Left cardiac atrium (tissue), 4 donors: ENCODE data around the gene NDEL1. TPM values are rescaled to one million over a fixed set of nuclear protein-coding genes. Genes with fewer than 3 reads are reported as not detected.
A peak's percentile ranks its signal among the peaks of the same experiment; 100 is the strongest.

Experiments used
- ATAC-seq, 2 donors: fragments of 200-7000 bp; cut with Tn5 transposase; one replicate each; pipeline ENCODE4 v1.9.1; 2020; ENCODE audit warnings: mild to moderate bottlenecking in 2 of 2, moderate library complexity in 2 of 2
- DNase-seq: peaks from one replicate; pipeline ENCODE4 v3.0.0-alpha.2; 2020
- intact Hi-C, 2 donors: fragments of 100-400 bp; cut with DNase I; formaldehyde crosslinking; loops; one replicate each; pipeline versions ENCODE4 v1.14.1 to v1.15.1; 2022 to 2023
- total RNA-seq, 2 donors: library from RNA; stranded (reverse); fragmentation: NEBNext Ultra II Directional; extraction: Animal tissue kit (Norgen Biotek cat#: 25700); gene quantifications; one replicate each; pipeline ENCODE4 v1.2.1, GENCODE V29; 2021
- donor health status: DM: no; HTN: yes; CAD: no.
- donor health status: DM: no; HTN: yes; CAD: no; lungs with severe emphysema.
- donor health status: DM: yes; HTN: yes; CAD: no.
- donor health status: Dilated cardiomyopathy.

The NDEL1 gene
- total RNA-seq, 2 donors from 2014 or later: 27.8 to 48.8 TPM

DNA sequence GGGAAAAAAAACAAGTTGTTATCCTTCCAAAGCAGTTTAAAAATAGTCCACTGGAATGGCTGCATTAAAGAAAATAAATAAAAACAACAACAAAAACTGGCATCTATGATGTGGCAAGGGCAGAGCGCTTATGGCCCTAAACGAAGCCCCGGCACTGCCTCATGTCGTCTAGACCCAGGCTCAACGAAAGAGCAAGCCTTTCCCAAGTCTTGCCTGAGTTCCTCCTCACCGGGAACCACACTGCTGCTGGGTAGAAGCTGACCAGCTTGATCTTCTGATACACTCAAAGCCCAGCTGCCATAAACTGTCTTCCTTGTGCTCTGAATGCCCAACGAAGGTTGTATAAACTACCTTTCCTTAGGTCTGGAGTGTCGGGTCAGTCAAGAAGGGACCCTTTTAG lies 37.0 kb downstream of the NDEL1 start:
- ATAC-seq: no peak
- DNase-seq: no peak
- intact Hi-C loops: no loop called here

DNA sequence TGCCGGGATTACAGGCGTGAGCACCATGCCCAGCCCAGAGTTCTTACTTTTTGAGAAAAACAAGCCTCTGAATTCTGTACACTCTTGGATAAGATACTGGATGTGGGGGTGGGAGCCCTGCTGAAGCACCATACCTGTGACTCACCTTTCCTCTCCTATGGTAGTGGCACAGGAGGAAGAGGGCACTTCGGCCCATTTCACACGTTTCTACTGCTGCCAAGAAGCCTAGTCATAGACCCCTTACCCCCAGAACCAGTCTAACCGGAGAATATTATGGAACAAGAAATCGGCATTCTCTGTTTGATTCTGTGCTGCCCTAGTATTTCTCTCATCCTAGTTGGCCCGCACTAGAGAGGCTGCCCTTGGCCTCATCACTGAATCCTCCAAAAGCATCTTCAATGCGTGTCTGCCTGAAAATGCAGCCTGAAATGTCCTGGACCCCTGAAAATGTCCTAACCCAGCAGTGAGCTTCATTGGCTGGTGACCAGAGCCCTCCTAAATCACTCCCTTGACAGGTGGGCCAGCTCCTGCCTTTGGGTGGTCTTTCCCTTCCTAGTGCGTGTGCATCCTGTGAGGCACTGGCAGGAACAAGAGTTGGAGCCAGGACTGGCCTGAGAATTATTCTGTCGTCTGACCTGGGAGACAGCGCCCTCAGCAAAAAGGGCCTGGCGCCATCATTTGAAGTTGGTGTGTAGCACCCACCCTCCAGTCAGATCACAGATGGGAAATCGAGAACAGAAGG lies 37.9 kb downstream of the NDEL1 start:
- intact Hi-C loops: no loop called here
- ATAC-seq: no peak
- no peak for DNase-seq

DNA sequence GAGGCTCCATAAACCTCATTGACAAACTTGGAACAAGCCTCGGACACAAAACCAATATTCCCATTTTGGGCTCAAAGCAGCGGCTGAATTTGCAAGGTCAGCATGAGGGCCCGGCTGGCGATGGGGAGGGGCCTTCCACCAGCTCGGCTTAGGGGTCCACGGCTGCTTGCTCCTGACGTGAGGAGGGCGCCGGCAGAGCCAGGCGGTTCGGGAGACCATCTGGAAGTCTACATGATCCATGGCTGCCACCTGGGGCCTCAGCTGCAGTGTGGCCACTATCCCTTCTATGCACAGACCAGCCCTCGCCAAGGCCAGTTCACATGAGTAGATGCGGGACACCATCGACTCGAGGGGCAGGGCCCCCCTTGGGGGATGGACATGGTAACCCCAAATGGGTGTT lies 39.1 kb downstream of the NDEL1 start:
- intact Hi-C loops: no loop called here
- ATAC-seq (no peak), DNase-seq (no peak)

DNA sequence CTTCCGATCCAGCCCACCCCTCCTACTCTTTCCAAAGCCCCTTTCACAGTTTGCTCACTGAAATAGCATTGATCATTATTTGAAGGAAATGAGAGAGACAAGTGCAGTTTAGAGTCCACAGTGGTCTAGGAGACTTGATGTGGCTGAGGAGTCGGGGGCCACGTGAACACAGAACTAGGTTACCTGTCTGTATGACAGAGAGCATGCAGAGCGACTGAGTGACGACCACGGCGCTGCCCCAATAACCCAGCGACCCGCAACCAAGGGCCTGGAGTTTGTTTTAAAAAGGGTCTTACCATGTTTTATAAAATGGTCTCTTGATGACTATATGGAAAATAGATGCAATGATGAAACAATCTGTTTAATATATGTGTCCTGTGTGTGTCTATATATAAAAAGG lies 39.5 kb downstream of the NDEL1 start:
- intact Hi-C loops: no loop called here
- no peak for DNase-seq
- ATAC-seq: no peak

DNA sequence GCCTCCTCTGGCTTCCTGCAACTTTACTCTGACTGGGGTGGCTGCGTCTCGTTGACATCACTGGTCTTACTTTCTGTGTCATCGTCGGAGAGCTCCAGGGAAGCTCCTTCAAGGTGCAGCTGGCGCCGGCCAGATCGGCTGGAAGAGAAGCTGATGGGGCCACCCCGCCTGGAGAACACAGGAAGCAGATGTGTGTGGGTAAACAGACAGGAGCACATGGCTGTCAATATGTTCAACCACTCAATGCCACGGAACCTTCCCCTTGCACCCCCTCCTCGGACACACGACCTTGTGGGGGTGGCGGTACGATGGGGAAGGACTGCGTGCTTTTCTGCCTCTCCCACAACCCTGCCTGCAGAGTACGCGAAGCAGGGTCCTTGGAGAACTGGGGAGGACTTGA lies 40.1 kb downstream of the NDEL1 start:
- no peak for DNase-seq
- no peak for ATAC-seq
- intact Hi-C loops: no loop called here

DNA sequence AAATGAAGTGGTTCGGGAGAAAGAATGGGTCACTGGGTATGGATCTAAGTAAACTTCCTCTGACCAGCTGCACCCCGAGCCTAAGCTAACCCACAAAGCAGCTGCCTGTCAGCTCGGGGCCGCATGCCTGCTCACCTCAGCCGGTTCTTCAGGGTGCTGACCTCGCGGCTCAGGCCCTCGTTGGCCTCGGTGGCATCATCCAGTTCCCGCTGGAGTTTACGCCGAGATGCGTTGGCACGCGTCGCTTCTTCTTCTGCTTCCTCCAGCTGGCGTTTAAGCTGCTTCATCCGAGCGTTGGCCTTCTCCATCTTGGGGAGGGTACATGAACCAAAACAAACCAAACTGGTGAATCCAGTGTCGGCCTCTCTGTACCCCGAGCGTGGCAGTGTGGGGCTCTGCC lies 41.1 kb downstream of the NDEL1 start:
- intact Hi-C loops: no loop called here
- DNase-seq (no peak), ATAC-seq (no peak)

DNA sequence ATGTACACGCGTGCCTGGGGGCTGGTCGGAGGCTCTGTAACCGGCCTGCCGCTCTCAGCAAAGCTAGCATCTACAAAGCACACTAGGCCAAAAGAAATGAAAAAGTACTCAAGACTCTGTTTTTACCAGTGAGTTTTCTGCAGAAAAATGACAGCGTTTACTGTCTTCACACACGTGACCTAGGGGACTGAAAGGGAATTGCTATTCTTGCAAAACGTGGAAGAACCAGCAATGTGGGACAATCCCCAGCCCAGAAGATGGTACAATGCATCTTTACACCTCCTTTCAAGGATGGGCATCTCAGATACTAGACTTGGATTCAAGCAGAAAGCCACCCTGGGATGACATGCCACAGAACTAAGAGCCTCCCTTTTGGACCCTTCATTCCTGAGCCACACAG lies 41.5 kb downstream of the NDEL1 start:
- ATAC-seq (no peak), DNase-seq (no peak)
- intact Hi-C loops: no loop called here

DNA sequence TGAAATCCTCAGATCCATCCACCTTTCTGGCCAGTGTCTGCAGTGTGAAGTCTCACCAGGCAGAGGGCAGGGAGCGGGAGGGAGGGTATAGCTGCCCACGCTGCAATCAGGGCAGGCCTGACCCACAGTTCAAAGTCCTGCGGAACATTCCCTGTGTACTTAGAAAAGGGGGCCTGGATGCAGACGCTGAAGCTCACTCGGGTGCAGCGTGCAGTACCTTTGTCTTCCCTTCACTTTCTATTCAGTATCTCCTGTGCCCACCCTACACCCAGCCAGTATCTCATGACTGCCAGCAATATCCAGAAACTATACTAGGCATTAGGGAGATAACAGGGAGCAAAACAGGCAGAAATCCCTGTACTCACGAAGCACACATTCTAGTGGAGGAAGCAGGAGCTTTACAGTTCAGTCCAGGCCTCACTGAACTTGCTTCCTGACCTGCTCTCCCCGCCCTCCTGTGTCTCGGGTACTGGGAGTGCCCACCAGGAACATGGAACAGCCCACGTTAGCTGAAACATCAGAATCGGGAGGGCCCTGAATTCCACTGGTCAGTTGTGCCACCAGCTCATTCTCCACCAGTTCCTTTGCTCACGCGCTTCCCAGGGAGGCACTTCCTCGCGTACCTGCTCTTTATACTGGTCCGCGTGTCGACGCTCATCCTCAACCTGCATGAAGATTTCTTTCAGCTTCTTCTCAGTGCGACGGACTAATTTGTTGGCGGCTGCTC lies 42.2 kb downstream of the NDEL1 start:
- ATAC-seq (no peak), DNase-seq (no peak)
- intact Hi-C loops: no loop called here

DNA sequence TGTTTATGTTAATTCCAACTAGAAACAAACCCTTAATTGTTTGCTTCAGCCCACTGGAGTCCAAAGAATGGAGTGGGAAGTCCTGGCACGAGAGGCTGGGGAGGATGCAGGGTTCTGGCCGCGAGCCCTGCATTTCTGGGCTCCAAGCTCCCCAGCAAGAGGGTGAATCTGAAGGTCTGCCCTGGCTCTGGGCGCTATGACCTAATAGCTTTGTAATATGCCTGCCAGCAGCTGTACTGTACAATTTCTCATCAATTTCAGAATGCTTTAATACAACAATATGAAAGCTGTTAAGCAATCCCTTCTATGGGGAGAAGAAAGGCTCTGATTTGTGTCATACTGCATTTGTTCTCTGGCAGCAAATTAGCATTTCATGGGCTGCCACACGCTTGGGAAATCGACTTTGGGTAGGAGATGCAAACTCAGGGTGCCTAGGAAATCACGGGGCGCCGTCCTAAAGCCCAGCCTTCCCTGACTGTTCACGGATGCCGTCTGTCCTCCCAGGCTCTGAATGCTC lies 43.8 kb downstream of the NDEL1 start:
- intact Hi-C loops: no loop called here
- ATAC-seq (peak; percentile 77 to 87), DNase-seq (peak; percentile 71)

DNA sequence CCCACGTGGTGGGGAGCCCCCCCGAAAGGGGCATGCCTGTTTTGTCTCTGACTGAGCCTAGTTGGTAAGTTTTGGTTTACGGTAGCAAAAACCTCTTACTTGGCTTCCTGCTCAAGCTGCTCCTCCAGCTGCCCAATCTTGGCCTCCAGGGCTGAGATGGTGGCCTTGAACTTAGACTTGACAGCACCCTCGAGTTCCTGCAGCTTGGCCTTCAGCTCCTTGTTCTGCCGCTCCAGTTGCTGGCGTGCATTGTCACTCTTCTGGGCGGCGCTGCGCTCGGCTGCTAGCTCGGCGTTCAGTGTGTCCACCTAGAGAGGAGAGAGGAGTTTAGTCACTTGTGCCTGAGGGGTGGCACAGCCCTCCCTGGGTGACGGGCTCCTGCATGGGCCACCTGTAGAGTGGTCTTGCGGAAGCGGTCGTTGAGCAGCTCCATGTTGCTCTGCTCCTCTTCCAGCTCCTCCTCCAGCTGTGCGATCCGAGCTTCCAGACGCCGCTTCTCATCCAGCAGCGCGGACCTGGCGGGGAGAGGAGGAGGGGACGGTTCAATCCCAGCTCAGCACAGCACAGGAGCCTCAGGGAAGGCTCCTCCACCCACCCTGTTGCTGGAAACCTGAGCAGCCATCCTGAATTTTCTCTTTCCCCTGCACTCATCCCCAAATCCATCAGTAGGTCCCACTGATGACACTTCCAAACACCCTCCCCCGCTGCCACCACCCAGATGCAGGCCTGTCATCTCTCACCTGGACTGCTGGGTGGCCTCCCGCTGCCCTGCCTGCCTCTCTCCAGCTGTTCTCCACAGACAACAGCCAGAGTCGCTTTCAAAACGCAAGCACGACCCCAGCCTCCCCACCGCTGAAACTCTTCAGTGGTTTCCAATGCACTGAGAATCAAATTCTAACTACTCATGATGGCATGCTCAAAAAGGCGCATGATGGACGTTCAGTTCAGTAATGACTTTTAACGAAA lies 44.6 kb downstream of the NDEL1 start:
- intact Hi-C loops: no loop called here
- DNase-seq: no peak
- ATAC-seq: peak in 1 of 2 donors; percentile 6

DNA sequence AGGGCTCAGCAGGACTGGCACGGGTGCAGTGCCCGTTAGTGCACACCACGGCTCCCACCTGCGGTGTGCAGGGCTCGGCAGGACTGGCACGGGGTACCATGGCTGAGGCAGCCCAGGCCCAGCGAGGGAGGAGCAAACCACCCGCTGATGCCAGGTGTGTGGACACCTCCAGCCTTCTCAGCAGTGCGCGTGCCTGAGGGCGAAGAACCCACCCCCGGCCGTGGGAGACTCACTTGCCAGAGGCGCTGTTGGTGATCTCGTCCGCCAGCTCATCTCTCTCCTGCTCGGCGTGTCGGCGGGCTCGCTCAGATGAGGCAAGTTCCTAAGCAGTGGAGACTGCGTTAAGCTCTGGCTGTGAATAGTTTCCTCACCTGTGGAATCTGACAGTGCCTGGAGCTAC lies 45.4 kb downstream of the NDEL1 start:
- no peak for ATAC-seq
- no peak for DNase-seq

DNA sequence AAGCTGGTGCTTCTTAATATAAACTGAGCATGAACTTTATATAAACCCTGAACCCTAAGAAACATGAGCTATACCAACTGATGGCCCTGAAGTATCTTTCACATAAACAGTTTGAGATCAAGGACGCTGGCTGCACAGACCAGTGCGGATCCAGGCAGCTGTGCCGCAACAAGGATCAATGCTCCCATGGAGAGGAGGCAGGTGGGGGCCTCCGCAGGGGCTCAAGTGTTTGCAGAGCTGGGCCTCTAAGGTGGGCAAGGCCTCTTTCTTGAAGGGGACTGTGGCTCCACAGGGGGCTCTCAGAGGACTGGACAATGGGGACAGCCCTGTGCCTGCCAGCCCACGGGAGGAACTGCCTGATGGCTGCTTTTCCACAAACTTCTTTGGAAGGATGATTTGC lies 46.0 kb downstream of the NDEL1 start:
- intact Hi-C loops: no loop called here
- no peak for DNase-seq
- no peak for ATAC-seq

More for the DNA sequence above, 45.4 kb downstream of the NDEL1 start:
- intact Hi-C loops: no loop called here

DNA sequence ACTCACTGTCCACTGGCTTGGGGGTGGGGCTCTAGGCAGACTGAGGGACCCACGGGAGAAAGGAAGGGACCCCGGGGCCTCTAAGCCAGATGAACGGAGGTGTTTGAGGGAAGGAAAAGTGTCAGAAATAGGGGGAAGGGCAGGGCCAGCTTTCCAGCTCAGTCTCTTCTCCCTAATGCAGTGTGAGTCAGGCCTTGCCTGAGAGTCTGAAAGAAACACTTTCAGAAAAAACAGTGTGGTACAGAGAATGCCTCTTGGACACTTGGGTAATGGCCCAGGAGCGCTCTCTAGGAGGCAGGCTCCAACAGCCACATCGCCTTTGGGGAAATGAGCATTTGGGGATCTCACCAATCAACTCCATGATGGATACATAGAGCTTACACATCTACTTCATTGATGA lies 46.9 kb downstream of the NDEL1 start:
- ATAC-seq (no peak), DNase-seq (no peak)
- intact Hi-C loops: no loop called here

DNA sequence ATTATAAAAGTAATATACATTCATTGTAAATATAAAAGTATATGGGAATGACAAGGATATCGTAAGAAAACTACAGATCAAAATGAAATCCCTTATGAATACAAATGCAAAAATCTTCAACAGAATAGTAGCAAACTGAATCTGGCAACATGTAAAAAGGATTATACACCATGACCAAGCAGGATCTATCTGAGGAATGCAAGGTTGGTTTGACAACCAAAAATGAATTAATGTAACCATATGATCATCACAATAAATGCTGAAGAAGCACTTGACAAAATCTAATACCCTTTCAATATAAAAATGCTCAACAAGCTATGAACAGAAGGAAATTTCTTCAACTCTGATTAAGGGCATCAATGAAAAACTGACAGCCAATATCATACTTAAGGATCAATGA lies 48.8 kb downstream of the NDEL1 start:
- ATAC-seq: no peak
- intact Hi-C loops: no loop called here
- no peak for DNase-seq

DNA sequence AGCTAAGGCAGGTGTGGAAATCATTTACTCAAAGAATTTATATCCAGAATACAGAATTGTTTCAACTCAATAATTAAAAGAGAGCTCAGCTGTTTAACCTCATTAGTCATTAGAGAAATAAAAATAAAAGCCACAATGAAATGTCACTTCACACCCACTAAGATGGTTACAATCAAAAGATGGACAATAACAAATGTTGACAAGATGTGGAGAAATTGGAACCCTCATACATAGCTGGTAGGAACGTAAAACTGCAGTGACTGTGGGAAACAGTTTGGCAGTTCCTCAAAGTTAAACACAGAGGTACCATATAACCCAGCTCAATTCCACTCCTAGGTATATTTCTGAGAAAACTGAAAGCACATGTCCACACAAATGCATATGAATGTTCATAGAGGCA lies 49.8 kb downstream of the NDEL1 start:
- intact Hi-C loops: no loop called here
- ATAC-seq (no peak), DNase-seq (no peak)

DNA sequence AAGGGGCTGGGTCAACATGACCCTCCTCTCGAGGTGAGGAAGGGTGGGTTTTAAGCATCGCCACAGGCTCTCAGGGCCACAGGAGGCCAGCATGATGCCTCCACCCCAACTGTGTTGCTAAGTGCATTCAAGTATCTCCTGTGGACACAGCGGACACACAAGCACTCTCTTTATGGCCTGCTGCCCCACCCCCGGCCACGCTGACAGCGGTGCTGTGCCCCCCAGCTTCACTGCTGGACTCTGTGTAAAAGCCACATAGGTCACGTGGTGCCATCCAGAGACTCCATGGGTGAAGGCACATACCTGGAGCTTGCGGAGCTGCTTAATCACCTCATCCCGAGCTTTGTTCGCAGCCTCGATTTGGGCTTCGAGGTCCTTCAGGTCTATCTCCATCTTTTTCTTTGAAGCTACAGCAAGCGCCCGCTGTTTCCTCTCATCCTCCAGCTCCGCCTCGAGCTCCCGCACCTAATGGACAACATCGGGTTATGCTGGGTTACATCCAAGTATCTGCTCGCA lies 51.5 kb downstream of the NDEL1 start:
- DNase-seq (no peak), ATAC-seq (no peak)
- intact Hi-C loops: no loop called here

DNA sequence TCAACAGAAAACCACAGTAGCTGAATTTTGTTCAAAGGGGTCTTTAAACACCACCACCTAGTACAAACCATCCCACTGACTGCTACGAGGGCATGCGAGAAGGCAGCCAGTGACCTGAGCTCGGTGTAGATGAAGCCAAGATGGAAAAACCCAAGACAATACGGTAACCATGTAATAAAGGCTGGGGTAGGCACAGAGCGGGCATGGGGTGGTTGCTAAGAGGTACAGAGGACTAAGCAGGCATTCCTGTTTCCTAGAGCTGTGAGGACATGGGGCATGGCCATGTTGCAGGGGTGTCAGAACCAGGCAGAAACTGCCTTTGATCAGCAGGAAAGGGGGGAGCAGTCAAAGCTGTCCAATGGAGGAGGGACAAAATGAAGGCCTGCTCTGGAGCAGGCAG lies 52.1 kb downstream of the NDEL1 start:
- intact Hi-C loops: no loop called here
- DNase-seq: no peak
- no peak for ATAC-seq

DNA sequence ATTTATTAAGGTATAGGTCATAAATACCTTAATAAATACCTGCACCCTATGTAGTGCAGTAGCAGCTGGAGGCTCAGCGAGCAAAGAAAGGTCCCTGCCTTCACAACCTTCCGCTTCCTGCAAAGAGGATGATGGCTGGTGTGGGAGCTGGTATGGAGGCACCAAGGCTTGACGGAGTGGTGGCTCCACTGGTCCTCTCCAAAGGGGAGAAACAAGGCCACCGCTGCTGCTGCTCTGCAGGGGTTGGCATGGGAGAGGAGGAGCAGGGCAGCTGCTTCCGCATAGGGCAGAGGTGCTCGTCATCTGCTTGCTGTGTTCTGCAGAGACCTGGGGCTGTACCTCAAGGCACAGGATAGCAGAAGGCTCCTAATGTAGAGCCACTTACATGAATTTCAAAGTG lies 52.8 kb downstream of the NDEL1 start:
- intact Hi-C loops: no loop called here
- DNase-seq (no peak), ATAC-seq (no peak)

DNA sequence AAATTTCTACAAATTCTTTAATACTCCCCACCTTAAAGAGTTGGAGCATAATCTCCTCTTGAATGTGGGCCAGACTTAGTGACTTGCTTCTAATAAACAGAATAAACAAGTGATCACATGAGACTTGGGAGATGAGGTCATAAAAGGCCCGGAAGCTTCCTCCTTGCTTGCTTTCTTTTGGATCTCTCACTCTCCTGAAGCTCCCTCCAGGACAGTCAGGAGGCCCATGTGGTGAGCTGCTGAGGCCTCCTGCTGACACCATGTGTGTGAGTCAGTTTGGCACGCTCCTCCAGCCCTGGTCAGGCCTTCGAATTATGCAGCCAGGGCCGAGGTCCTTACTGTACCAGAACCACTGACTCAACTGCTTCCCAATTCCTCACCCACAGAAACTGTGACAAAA lies 53.2 kb downstream of the NDEL1 start:
- ATAC-seq: peak; percentile 69 to 96
- DNase-seq: peak; percentile 69
- intact Hi-C loops: no loop called here

DNA sequence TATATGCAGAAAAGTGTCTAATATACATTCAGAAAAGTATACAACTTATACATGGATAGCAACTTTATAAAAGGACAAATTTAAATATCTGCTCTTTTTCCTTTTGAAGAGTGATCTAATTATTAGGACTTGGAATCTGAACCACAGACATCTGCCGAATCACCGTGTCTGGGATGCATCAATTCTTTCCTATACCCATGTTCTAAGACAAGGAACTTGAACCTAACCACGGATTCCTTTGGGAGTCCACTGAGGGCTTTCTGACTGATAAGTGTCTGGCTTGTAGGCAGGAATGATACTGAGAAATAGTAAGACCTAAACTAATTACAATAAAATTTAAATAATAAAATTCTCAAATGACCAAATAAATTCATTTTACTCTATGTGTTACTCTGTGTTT lies 54.2 kb downstream of the NDEL1 start:
- intact Hi-C loops: no loop called here
- no peak for DNase-seq

More for the DNA sequence above, 54.2 kb downstream of the NDEL1 start:
- ATAC-seq: no peak
